Stimulated activated naive CD4-positive, alpha-beta T cell treated with Interleukin-2 at 50 U/mL for 16 hours (primary cell): ENCODE measurements around the gene UGT1A9.
"Not testable (repeated sequence)": the region's sequence is repeated elsewhere in the genome, so short reads cannot be mapped to it uniquely, and the experiment has no call there.

ENCODE experiments used
- DNase-seq: peaks from one replicate; lab custom pipeline; 2025; lab: John Stamatoyannopoulos, UW

UGT1A9 gene

GRCh38 chr2:233680361-233681045 is 8.8 kb downstream of the UGT1A9 start:
- no peak for DNase-seq

GRCh38 chr2:233681521-233682099 is 9.9 kb downstream of the UGT1A9 start, which contains the start of gene UGT1A7:
UGT1A7 (plus strand) TSS chr2:233681901; CDS start chr2:233681938, 37 bp downstream.
- DNase-seq, result no peak

GRCh38 chr2:233684640-233685039 is 12.9 kb downstream of the UGT1A9 start:
- no peak for DNase-seq

- DNase-seq, result no peak
Measured at GRCh38 chr2:233686928-233687327, 15.2 kb downstream of the UGT1A9 start.

- no peak for DNase-seq
Measured at GRCh38 chr2:233688341-233688740, 16.6 kb downstream of the UGT1A9 start.

- DNase-seq, result no peak
Measured at GRCh38 chr2:233689031-233689430, 17.3 kb downstream of the UGT1A9 start.

GRCh38 chr2:233689501-233689900 is 17.8 kb downstream of the UGT1A9 start:
- DNase-seq, result no peak

- DNase-seq, result no peak
Measured at GRCh38 chr2:233690444-233690843, 18.7 kb downstream of the UGT1A9 start.

GRCh38 chr2:233691443-233692433 is 20.0 kb downstream of the UGT1A9 start:
- no peak for DNase-seq

- no peak for DNase-seq
Measured at GRCh38 chr2:233692648-233693047, 20.9 kb downstream of the UGT1A9 start, which contains the start of gene UGT1A6. UGT1A6 (plus strand) TSS chr2:233692890; CDS start chr2:233693005, 115 bp downstream.

- no peak for DNase-seq
Measured at GRCh38 chr2:233693963-233694362, 22.3 kb downstream of the UGT1A9 start.

- no peak for DNase-seq
Measured at GRCh38 chr2:233698740-233699139, 27.0 kb downstream of the UGT1A9 start.

- no peak for DNase-seq
Measured at GRCh38 chr2:233699424-233700027, 27.8 kb downstream of the UGT1A9 start.

- DNase-seq, result no peak
Measured at GRCh38 chr2:233700028-233700635, 28.4 kb downstream of the UGT1A9 start.

GRCh38 chr2:233700842-233701241 is 29.1 kb downstream of the UGT1A9 start:
- DNase-seq, result not testable (repeated sequence)

- no peak for DNase-seq
Measured at GRCh38 chr2:233702238-233702637, 30.5 kb downstream of the UGT1A9 start.

GRCh38 chr2:233705911-233706506 is 34.3 kb downstream of the UGT1A9 start:
- no peak for DNase-seq

- no peak for DNase-seq
Measured at GRCh38 chr2:233706720-233707119, 35.0 kb downstream of the UGT1A9 start.

- no peak for DNase-seq
Measured at GRCh38 chr2:233707940-233708644, 36.4 kb downstream of the UGT1A9 start.

- no peak for DNase-seq
Measured at GRCh38 chr2:233708942-233709341, 37.2 kb downstream of the UGT1A9 start.
